ENCODE data around the gene CTBP2. TPM values are rescaled to one million over a fixed set of nuclear protein-coding genes. Genes with fewer than 3 reads are reported as not detected.

CTBP2 gene
- total RNA-seq, 1 donor from 2014 or later = 73.0 TPM

- TF ChIP-seq CTCF (IDR thresholded peaks at IDR 0.05) = no peak
- H3K4me3 ChIP-seq = no peak overlapping the region
- intact Hi-C loops (cut with DNase I) = no loop called here
- no peaks in the 10 kb centered on the region for H3K36me3 ChIP-seq
- ATAC-seq (peak in 1 of 2 donors; percentile 32), DNase-seq (no peak)
- peak overlapping the region; percentile 21 for H3K27ac ChIP-seq
- no peaks in the 10 kb centered on the region for H3K27me3 ChIP-seq (ENCODE audit: low read depth)
- H3K4me1 ChIP-seq = peaks cover 60% of the 10 kb centered on the region
- no peaks in the 10 kb centered on the region for H3K9me3 ChIP-seq
Measured at GRCh38 chr10:125144206-125144605, 16.2 kb downstream of the CTBP2 start.

- H3K4me3 ChIP-seq = no peak overlapping the region
- H3K36me3 ChIP-seq = no peaks in the 10 kb centered on the region
- H3K9me3 ChIP-seq = no peaks in the 10 kb centered on the region
- intact Hi-C loops (cut with DNase I) = no loop called here
- no peaks in the 10 kb centered on the region for H3K27me3 ChIP-seq (ENCODE audit: low read depth)
- H3K4me1 ChIP-seq = peaks cover 55% of the 10 kb centered on the region
- DNase-seq (no peak), ATAC-seq (no peak)
- H3K27ac ChIP-seq = no peak overlapping the region
- TF ChIP-seq CTCF (IDR thresholded peaks at IDR 0.05) = no peak
Measured at GRCh38 chr10:125142946-125143345, 17.4 kb downstream of the CTBP2 start.

DNA sequence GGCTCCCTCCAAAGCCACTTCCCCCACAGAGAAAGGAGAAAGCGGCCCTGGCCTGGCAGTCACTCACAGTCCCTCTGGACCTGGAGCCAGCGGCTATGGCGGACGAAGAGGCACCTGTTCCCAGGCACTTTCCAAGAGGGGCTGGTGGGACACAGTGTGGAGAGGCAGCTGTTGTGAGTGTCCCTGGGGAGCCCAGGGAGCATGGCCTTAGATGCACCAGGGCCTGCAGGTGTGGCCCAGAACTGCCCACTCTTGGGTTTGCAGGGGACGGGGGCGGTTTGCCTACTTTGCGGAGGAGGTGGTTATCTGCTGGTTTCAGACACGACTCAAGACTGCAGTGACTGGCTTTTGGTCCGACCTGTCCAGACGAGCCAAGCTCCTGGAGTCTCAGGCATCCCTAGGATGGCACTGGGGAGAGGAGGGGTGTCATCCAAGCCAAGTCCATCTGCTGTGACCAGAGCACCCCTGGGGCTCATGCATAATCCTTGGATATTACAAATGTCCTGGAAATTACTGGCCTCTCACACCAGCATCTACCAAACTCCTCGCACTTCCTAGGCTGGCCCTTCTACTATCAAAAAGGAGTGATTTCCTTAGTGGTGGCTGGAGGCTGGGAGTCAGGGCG lies 18.4 kb downstream of the CTBP2 start:
- Histone ChIP-seq H3K27me3 (ENCODE audit: low read depth) (no peaks in the 10 kb centered on the region), H3K36me3 (peaks cover 5% of the 10 kb centered on the region), H3K27ac (no peak overlapping the region), H3K4me1 (peaks cover 55% of the 10 kb centered on the region), H3K4me3 (no peak overlapping the region), H3K9me3 (no peaks in the 10 kb centered on the region)
- DNase-seq (no peak), ATAC-seq (no peak)
- TF ChIP-seq CTCF (IDR thresholded peaks at IDR 0.05) = no peak
- intact Hi-C loops (cut with DNase I) = no loop called here

DNA sequence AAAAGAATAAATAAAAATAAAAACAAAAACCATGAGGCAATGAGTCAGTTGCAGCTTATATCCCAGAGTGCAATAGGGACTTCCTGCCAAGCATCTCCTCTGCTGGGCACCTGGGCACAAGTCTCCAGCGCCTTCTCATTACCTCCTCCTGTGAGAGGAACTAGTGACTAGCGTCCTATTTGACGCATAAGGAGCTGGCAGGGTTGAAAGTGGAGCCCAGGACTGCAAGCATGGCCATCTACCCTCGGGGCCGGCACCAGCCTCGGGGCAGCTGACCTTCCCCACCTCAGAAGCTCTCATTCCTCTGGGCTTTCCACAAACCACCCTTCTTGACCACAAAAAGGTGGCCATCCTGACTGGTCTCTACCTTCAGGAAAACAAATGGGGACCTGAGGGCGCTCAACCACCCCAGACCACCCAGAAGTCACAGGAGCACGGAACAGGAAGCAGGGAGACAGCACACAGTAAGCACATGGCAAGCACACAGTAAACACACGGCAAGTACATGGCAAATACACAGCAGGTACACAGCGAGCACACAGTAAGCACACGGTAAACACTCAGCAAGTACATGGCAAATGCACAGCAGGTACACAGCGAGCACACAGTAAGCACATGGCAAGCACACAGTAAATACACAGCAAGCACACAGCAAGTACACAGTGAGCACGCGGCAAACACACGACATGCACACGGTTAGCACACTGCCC lies 19.1 kb downstream of the CTBP2 start:
- Histone ChIP-seq H3K9me3 (no peaks in the 10 kb centered on the region), H3K27ac (no peak overlapping the region), H3K36me3 (peaks cover 5% of the 10 kb centered on the region), H3K4me3 (no peak overlapping the region), H3K27me3 (ENCODE audit: low read depth) (no peaks in the 10 kb centered on the region), H3K4me1 (peaks cover 53% of the 10 kb centered on the region)
- intact Hi-C loops (cut with DNase I) = no loop called here
- ATAC-seq (no peak), DNase-seq (no peak)
- TF ChIP-seq CTCF (IDR thresholded peaks at IDR 0.05) = no peak

DNA sequence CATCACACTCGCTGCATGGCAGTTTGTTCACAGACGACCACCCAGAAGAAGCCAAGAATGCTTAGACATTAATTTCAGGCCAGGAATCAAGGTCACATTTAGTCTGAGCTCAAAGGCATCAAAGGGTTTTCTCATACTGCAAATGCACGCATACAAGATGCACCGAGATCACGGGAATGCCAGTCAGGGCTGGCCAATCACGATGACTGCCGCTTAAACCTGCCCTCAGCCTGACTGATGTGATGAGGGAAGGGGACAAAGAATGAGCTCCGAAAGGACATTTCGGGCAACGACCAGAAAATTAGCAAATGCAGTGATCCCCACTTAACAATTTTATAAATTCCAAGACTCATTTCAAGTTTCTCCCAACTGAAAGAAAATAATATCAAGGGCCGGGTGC lies 20.2 kb downstream of the CTBP2 start:
- DNase-seq (no peak), ATAC-seq (no peak)
- Histone ChIP-seq H3K36me3 (peaks cover 12% of the 10 kb centered on the region), H3K4me1 (peaks cover 50% of the 10 kb centered on the region), H3K27ac (no peak overlapping the region), H3K27me3 (ENCODE audit: low read depth) (no peaks in the 10 kb centered on the region), H3K4me3 (no peak overlapping the region), H3K9me3 (no peaks in the 10 kb centered on the region)
- intact Hi-C loops (cut with DNase I) = no loop called here
- no peak for TF ChIP-seq CTCF (IDR thresholded peaks at IDR 0.05)

Measured in lower lobe of right lung (tissue), 2 donors.